ENCODE measurements around the gene GPR18.

GPR18 gene

GRCh38 chr13:99207511-99207910 lies 50.7 kb downstream of the GPR18 start:
- no peak for DNase-seq

DNA sequence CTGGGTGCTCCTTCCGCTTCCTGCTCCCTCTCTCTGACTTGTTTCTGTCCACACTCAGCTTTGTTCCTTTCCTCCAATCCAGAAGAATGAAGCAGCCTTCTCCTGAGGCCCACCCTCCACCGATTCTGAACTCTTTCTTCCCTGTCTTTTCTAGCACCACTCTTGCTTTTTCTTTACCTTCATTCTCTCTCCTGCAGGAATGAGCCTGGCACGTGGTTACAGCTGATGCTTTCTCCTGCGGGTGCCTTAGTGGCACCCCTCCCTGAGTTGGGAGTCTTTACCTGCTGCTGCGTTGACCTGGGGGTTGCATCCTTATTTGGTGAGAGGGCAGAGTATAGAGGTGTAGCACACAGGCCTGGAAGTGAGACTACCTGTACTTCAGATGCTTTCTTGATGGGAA lies 51.3 kb downstream of the GPR18 start:
- DNase-seq = no peak

DNA sequence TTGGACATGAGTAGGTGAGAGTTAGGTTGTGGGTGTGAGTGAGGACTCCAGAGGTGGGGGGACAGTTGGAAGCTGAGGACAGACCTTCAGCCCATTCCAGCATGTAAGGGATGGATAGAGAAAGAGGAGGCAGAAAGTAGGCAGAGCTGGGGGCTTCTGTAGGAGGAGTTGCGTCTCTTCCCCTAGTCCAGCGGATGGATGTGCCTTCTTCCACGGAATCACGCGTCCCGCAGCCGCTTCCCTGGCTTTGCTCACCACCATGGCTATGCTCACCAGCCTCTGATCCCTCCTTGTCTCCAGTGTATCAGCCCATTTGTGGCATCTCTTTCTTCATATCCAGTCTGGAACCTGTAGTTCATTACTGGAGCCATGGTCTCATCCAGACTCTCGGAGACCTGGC lies 52.0 kb downstream of the GPR18 start:
- DNase-seq = no peak

DNA sequence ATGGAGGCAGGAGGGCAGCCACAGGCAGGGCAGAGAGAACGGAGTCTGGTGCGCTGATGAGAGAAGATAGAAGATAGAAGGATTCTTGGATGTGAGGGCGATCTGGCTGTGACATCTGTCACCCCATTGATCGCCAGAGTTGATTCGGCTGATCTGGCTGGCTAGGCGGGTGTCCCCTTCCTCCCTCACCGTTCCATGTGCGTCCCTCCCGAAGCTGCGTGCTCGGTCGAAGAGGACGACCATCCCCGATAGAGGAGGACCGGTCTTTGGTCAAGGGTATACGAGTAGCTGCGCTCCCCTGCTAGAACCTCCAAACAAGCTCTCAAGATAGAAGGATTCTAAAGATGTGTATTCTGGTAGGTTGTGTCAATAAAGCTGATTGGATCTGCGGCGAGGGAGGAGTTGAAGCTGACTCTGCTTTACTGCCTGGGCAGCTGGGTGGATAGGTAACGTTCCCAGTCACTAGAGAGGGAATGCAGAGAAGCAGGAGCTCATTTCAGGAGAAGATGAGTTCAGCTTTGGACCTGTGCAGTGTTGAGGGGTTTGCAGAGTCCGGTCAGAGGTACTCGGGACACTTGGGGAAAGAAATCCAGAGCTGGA lies 52.5 kb downstream of the GPR18 start:
- DNase-seq = no peak
